IMR-90 (cell line): ENCODE measurements around the gene RASL11B. TPM values are rescaled to one million over a fixed set of nuclear protein-coding genes. Genes with fewer than 3 reads are reported as not detected.
A peak's percentile ranks its signal among the peaks of the same experiment; 100 is the strongest.

Source experiments
- ATAC-seq: fragments of 200-7000 bp; cut with Tn5 transposase; 2 replicates; pipeline ENCODE4 v1.9.1; 2020; ENCODE audit warnings: low read depth, mild to moderate bottlenecking, moderate library complexity
- BruUV-seq: library from RNA; stranded (reverse); fragments of 400-500 nt; replicated peaks from 2 replicates; lab custom pipeline; 2021; lab: Mats Ljungman, UMichigan
- CTCF ChIA-PET: fragments of 300-600 bp; formaldehyde crosslinking; extraction: SDS; loops from one replicate; lab custom pipeline; 2021; ENCODE audit warnings: antibody characterized with exemption; lab: Yijun Ruan, JAX
- POLR2A ChIA-PET: fragments of 300-600 bp; sonication (Branson Sonifier 250); formaldehyde crosslinking; loops from one replicate; lab custom pipeline; 2022; ENCODE audit warnings: antibody characterized with exemption; ENCODE audit not compliant: unreplicated experiment; lab: Charles Lee
- DNase-seq: peaks from one replicate; pipeline ENCODE4 v3.0.0; 2013
- H2AFZ ChIP-seq: replicated peaks from 2 replicates; pipeline ENCODE3; 2013; ENCODE audit warnings: low read length, mild to moderate bottlenecking; ENCODE audit not compliant: poor library complexity
- H2AK5ac ChIP-seq: 2 replicates; pipeline ENCODE4 v1.6.1; 2013; ENCODE audit warnings: low read depth, low read length, inconsistent platforms
- H2AK9ac ChIP-seq: replicated peaks from 2 replicates; pipeline ENCODE3; 2013; ENCODE audit warnings: mild to moderate bottlenecking, low read depth, low read length, moderate library complexity; ENCODE audit not compliant: poor library complexity
- H2BK120ac ChIP-seq: 2 replicates; pipeline ENCODE4 v1.6.1; 2013; ENCODE audit warnings: low read depth, low read length, inconsistent platforms
- H2BK15ac ChIP-seq: 3 replicates; pipeline ENCODE4 v1.6.1; 2013; ENCODE audit warnings: low read depth, low read length, inconsistent platforms
- H2BK20ac ChIP-seq: 2 replicates; pipeline ENCODE4 v1.6.1; 2013; ENCODE audit warnings: low read depth, mild to moderate bottlenecking, inconsistent platforms, low read length, moderate library complexity
- H2BK5ac ChIP-seq: 2 replicates; pipeline ENCODE4 v1.6.1; 2013; ENCODE audit warnings: mild to moderate bottlenecking, low read depth, low read length, inconsistent platforms; ENCODE audit not compliant: poor library complexity, severe bottlenecking
- H3K14ac ChIP-seq: replicated peaks from 2 replicates; pipeline ENCODE4 v1.6.1; 2013; ENCODE audit warnings: low read depth, low read length, inconsistent platforms
- H3K18ac ChIP-seq: 2 replicates; pipeline ENCODE4 v1.6.1; 2013; ENCODE audit warnings: low read depth, low read length, control low read depth
- H3K23ac ChIP-seq: 2 replicates; pipeline ENCODE4 v1.6.1; 2013; ENCODE audit warnings: low read depth, low read length, inconsistent platforms
- H3K27ac ChIP-seq: 2 replicates; pipeline ENCODE4 v1.5.1; 2013; ENCODE audit warnings: mild to moderate bottlenecking, control low read depth, low read length; ENCODE audit not compliant: insufficient read depth
- H3K27me3 ChIP-seq: 2 replicates; pipeline ENCODE4 v1.6.1; 2013; ENCODE audit warnings: low read length; ENCODE audit not compliant: control insufficient read depth, insufficient read depth
- H3K36me3 ChIP-seq: 2 replicates; pipeline ENCODE4 v1.6.1; 2013; ENCODE audit warnings: low read length, mixed read lengths; ENCODE audit not compliant: control insufficient read depth, insufficient read depth
- H3K4ac ChIP-seq: 2 replicates; pipeline ENCODE4 v1.6.1; 2013; ENCODE audit warnings: low read depth, low read length, inconsistent platforms
- H3K4me1 ChIP-seq: 2 replicates; pipeline ENCODE4 v1.6.1; 2013; ENCODE audit warnings: low read length, mixed read lengths; ENCODE audit not compliant: control insufficient read depth, insufficient read depth
- H3K4me2 ChIP-seq: 2 replicates; pipeline ENCODE4 v1.6.1; 2013; ENCODE audit warnings: low read depth, mild to moderate bottlenecking, control low read depth, low read length, moderate library complexity
- H3K4me3 ChIP-seq: 2 replicates; pipeline ENCODE4 v1.5.1; 2013; ENCODE audit warnings: low read depth, mild to moderate bottlenecking, control low read depth, low read length, moderate library complexity; ENCODE audit not compliant: insufficient read depth
- H3K56ac ChIP-seq: 2 replicates; pipeline ENCODE4 v1.6.1; 2013; ENCODE audit warnings: low read length, inconsistent platforms; ENCODE audit not compliant: insufficient read depth; ENCODE audit errors: extremely low read depth
- H3K79me1 ChIP-seq, 2 experiments: 2 replicates each; pipeline ENCODE4 v1.6.1; 2013; ENCODE audit warnings: low read length in 2 of 2, inconsistent platforms in 1 of 2, low read depth in 1 of 2
- H3K9ac ChIP-seq: 2 replicates; pipeline ENCODE4 v1.6.1; 2013; ENCODE audit warnings: low read depth, low read length, control low read depth
- H3K9me1 ChIP-seq: 2 replicates; pipeline ENCODE4 v1.6.1; 2013; ENCODE audit warnings: low read length, inconsistent platforms; ENCODE audit not compliant: insufficient read depth
- H3K9me3 ChIP-seq: 2 replicates; pipeline ENCODE4 v1.6.1; 2013; ENCODE audit warnings: low read length; ENCODE audit not compliant: control insufficient read depth, insufficient read depth
- H4K20me1 ChIP-seq: 2 replicates; pipeline ENCODE4 v1.6.1; 2013; ENCODE audit warnings: low read length, inconsistent platforms; ENCODE audit not compliant: insufficient read depth
- H4K5ac ChIP-seq: 2 replicates; pipeline ENCODE4 v1.6.1; 2013; ENCODE audit warnings: mild to moderate bottlenecking, low read depth, low read length, control low read depth
- H4K8ac ChIP-seq, 2 experiments: 2 replicates each; pipeline ENCODE4 v1.6.1; 2013; ENCODE audit warnings: low read depth in 2 of 2, low read length in 2 of 2, control low read depth in 1 of 2, inconsistent platforms in 1 of 2
- H4K91ac ChIP-seq: 2 replicates; pipeline ENCODE4 v1.6.1; 2013; ENCODE audit warnings: low read depth, low read length, inconsistent platforms; ENCODE audit not compliant: insufficient read depth
- CEBPB ChIP-seq: IDR thresholded peaks from 2 replicates; pipeline ENCODE4 v1.6.1; 2012; ENCODE audit warnings: low read depth, low read length, improper control_type of control experiment
- USF2 ChIP-seq: fragments of 150-350 bp; IDR thresholded peaks from 2 replicates; pipeline ENCODE4 v1.6.1; 2017; ENCODE audit warnings: mild to moderate bottlenecking, antibody characterized with exemption, low read length, low read depth
- WGBS, 2 experiments: methylation state at CpG; one replicate each; pipeline versions ENCODE4 v1.1.5 to v1.1.7; 2013; ENCODE audit warnings: missing lambda C conversion rate in 2 of 2; ENCODE audit not compliant: insufficient read length in 1 of 2; ENCODE audit errors: extremely low coverage in 2 of 2; 5-methylcytosine and 5-hydroxymethylcytosine counted together
- dilution Hi-C: fragments of 300-500 bp; cut with HindIII; formaldehyde crosslinking; loops from one replicate; pipeline ENCODE4 v1.14.3; 2018; ENCODE audit warnings: low sequenced_read_pairs; ENCODE audit not compliant: unreplicated experiment
- in situ Hi-C: fragments of 300-500 bp; cut with MboI; formaldehyde crosslinking; loops from 3 replicates; pipeline ENCODE4 v1.14.3; 2019; ENCODE audit warnings: low sequenced_read_pairs, inconsistent platforms, mixed read lengths
- intact Hi-C: fragments of 100-400 bp; cut with micrococcal nuclease; formaldehyde crosslinking; loops from 2 replicates; pipeline ENCODE4 v1.10.0; 2022
- polyA plus RNA-seq, 3 experiments: library from polyadenylated mRNA; depleted of rRNA; stranded (reverse); fragments of >200 nt; gene quantifications; 2 replicates each; pipeline ENCODE4 v1.2.3, GENCODE V29; 2012; ENCODE audit warnings: low replicate concordance in 1 of 3
- total RNA-seq: library from RNA; depleted of rRNA; stranded (reverse); fragments of >200 nt; gene quantifications from 2 replicates; pipeline ENCODE4 v1.2.3, GENCODE V29; 2012

Gene RASL11B
- total and polyA plus RNA-seq, 2 of the 4 experiments (the other 2 are of a cell fraction), result 0.18 to 0.31 TPM

GRCh38 chr4:52822972-52823701 lies 39.0 kb upstream of the RASL11B start:
- peak overlapping the region; percentile 83 for H3K4ac ChIP-seq
- H3K9me3 ChIP-seq, result no peaks in the 10 kb centered on the region
- H3K4me2 ChIP-seq, result peak overlapping the region; percentile 61
- H3K56ac ChIP-seq, result peak overlapping the region; percentile 64; the same call in 1 of the 2 replicates
- H3K9ac ChIP-seq, result no peak overlapping the region
- CTCF ChIA-PET, result interaction anchor here (0.6 to 1.0 kb wide), 2 partner anchors 20 to 35 kb away, joined by 3 read pairs; no protein-coding TSS in a partner anchor
- peak overlapping the region; percentile 74; the same call in 2 of the 3 replicates for H2BK15ac ChIP-seq
- BruUV-seq, result no TSS peak
- TF ChIP-seq USF2 (no peak), CEBPB (peak; percentile 64)
- H3K36me3 ChIP-seq, result no peaks in the 10 kb centered on the region
- no peak overlapping the region for H2AK9ac ChIP-seq
- ATAC-seq (peak; percentile 48), DNase-seq (peak; percentile 73)
- WGBS, 2 experiments, result no CpG with 5 or more reads among the region's 5 CpGs
- intact Hi-C loops, result loop anchor here (2.0 to 5.0 kb wide), 2 partner anchors 70 to 111 kb away; no protein-coding TSS in a partner anchor
- POLR2A ChIA-PET, result interaction anchor here (0.9 to 1.2 kb wide), 2 partner anchors 8 to 111 kb away, joined by 3 read pairs; no protein-coding TSS in a partner anchor
- in situ Hi-C loops, result no loop called here
- no peaks in the 10 kb centered on the region for H3K79me1 ChIP-seq
- H3K4me1 ChIP-seq, result peaks cover 26% of the 10 kb centered on the region
- H2BK20ac ChIP-seq, result peak overlapping the region; percentile 92
- peak overlapping the region; percentile 86 for H3K14ac ChIP-seq
- no peak overlapping the region for H3K4me3 ChIP-seq
- peak overlapping the region; percentile 76 for H2BK5ac ChIP-seq
- dilution Hi-C loops, result no loop called here
- H3K18ac ChIP-seq, result peak overlapping the region; percentile 84
- no peaks in the 10 kb centered on the region for H3K27me3 ChIP-seq
- H3K9me1 ChIP-seq, result peaks cover 22% of the 10 kb centered on the region
- peak overlapping the region; percentile 9 to 64 for H4K8ac ChIP-seq
- peak overlapping the region; percentile 91 for H4K91ac ChIP-seq
- H4K20me1 ChIP-seq, result peaks cover 10% of the 10 kb centered on the region
- peak overlapping the region; percentile 77 for H4K5ac ChIP-seq
- peak overlapping the region; percentile 78 for H3K23ac ChIP-seq
- H2AK5ac ChIP-seq, result peak overlapping the region; percentile 71; the same call in 1 of the 2 replicates
- peak overlapping the region; percentile 97 for H3K27ac ChIP-seq
- no peak overlapping the region for H2AFZ ChIP-seq
- H2BK120ac ChIP-seq, result peak overlapping the region; percentile 95
